GM18520 (cell line): ENCODE results near the gene ZMIZ1.

ENCODE experiments used
- ATAC-seq: cut with Tn5 transposase; IDR thresholded peaks from one replicate; pipeline ENCODE4 v1.9.1; 2021; ENCODE audit not compliant: unreplicated experiment

The ZMIZ1 gene

DNA sequence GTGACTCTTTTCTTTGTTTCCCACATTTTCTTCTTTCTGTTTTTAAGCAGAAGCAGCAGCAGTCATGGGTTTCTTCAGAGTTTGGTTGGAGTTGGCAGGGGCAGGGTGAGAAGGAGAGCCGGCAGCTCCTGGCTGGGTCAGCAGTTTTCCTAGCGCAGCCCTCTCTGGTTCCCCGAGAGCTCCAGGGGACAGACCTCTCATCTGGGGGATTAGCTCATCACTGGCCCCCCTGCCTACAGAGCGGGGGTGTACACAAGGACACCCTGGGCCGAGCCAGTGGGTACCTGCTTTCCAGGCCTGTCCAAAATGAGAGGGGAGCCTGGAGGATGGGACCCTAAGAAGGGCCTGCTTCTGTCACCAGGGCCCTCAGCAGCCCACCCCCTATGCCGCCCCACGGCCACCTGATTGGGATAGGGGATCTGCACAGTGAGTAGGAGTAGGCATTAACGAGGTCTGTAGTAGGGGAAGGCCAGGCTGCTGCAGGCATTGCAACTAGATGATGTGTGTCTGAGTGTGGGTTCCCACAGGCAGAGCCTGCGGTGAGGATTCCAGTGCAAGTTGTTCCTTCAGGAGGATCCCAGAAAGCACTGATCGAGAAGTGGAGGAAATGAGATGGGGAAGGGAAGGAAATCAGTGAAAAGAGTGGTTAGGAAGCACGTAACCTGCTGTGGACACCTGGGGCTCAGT is 155.6 kb downstream of the ZMIZ1 start:
- no peak for ATAC-seq

DNA sequence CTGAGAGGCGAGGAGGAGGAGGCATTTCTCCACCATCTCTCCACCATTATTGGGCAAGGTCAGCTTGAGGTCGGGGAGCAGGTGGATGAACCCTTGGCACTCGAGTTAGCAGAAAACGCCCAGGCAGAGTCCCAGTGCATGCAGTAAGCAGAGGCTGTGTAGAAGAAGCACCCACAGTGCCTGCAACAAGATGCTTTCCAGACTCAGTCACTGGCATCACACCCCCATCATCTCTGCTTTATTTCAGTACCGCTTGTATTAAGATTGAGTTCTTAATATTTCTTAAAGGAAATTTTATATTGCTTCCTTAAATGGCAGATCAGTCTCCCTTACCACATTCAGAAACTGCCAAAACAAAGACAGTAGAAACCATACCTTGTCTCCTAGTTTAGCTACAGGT is 156.2 kb downstream of the ZMIZ1 start:
- no peak for ATAC-seq

DNA sequence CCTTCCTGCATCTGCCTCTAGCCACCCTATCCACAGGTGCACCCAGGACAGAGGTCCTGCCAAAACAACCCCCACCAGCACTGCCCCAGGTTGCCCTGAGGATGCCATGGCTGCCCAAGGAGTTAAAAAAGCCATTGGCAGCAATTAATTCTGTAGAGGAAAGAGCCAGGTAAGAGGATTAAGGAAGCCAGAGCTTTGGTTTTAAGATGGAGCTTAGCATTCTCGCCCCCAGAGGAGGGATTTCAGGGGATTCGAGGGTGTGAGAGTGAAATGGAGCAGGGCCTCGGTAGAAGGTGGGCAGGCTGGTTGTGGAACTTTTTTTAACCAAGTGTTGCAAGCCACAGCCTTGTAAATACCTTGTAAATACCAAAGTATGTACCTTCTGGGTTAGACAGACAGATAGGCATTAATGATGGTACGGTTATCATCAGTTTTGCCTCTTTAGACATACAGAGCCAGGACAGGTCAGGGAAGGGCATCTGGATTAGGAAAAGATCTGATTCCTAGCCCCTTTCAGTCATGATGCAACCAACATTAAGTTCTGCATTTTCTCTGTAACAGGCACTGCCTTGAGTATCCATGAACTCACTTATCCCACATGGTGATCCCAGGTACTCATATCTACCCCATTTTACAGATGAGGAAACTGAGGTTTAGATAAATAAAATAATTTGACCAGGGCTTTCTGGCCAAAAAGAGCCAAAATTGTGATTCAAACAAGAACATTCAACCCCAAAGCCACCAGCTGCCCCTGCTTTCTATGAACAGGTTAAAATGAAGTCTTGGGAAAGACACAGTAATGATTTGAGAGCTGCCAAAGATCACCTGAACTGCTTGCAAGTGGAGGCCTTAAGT is 157.9 kb downstream of the ZMIZ1 start:
- ATAC-seq: no peak

DNA sequence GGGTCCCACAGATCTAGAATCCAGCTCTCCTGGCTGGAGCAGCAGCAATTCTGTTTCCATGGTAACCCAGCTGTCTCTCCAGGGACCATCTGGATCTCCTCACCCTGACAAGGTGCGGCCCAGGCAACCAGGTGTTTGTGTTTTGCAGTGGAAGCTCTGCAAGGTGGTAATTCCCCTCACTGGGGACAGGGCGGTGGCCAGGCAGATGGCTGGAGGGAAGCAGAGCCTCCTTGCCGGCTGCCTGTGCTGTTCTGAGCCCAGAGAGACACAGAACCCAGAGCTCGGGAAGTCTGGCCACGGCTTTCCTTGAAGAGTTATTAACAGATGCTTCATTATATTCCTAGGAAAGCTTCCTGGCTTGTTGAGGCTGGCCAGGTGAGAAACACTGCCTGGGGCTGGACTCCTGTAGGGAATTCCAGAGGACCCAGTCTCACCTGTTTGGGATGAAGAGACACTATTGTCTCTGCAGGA is 160.3 kb downstream of the ZMIZ1 start:
- ATAC-seq: no peak

DNA sequence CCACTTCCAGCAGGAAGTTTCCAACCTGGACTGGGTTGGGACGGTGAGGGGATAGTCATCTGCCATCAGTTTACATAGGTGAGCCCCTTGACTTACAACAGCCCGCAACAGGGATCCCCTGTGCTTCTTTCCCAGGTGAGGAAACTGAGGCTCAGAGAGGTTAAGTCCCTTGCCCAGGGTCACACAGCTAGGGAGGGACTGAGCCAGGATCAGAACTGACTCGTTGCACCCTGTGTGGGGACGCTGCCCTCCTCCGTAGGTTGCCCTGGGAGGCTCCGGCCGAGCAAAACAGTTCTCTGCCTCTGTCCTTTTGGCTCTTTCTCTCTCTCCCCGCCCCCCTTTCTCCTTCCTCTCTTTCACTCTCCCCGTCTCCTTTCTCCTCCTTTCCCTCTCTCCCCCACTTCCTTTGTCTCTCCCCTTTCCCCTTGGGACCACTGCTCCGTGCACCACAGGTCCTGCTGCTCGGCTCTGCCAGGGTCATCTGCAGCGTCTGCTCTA is 161.1 kb downstream of the ZMIZ1 start:
- ATAC-seq: no peak

DNA sequence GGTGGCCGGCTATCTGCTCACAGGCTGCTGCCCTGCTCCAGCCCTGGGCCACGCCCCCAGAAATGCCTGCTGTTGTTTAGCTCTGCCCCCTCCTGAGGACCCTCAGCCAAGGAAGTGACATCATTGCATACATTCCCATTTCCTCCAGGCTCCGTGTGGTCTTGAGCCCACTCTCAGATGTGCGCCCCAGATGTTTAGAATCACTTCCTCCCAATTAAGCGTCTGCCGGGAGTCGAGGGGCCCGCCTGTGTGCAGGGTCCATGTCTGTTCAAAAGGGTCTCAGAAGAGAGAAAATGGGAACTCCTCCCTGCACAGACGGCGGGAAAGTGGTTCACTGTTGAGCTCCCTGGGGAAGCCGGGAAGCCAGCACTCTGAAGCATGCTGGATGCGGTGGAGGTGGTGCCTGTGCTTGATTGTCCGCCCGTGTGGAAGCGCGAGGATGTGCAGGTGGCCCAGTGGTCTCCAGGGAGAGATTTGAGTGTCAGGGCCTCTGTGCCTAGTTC is 161.6 kb downstream of the ZMIZ1 start:
- ATAC-seq: no peak

DNA sequence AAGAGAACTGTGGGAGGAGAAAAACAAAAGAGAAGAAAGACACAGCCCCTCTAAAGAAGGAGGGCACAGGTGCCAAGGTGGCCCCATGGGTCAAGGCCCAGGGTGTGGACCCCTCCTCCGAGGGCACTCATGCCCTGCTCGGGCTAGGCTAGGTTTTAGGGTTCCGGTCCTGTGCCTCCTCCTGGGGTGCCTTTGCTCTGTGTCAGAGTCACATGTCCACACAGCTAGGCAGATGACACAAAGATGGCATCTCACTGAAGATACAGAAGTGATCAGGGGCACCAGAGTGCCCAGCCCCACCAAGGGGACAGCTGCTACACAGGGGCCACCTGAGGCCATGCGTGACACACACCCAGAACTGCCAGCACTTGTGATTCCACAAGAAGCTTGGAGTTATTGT is 162.1 kb downstream of the ZMIZ1 start:
- no peak for ATAC-seq

DNA sequence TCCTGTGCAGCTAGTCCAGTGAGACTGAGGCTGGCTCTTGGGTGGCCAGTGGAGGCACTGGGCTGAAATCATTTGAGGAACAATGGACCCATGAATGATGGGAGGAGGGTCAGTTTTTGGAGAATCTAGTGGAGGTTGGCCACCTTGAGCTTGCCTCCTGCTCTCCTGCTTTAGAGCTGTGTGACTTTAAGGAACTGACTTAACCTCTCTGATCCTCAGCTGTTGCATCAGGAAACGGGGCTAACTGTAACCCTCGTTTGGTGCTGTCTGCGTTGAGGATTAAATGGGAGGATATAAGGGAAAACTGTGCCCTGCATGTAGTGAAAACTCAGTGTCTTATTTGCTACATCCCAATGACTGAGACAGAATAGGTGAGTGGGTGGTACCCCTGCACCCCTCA is 163.1 kb downstream of the ZMIZ1 start:
- no peak for ATAC-seq

DNA sequence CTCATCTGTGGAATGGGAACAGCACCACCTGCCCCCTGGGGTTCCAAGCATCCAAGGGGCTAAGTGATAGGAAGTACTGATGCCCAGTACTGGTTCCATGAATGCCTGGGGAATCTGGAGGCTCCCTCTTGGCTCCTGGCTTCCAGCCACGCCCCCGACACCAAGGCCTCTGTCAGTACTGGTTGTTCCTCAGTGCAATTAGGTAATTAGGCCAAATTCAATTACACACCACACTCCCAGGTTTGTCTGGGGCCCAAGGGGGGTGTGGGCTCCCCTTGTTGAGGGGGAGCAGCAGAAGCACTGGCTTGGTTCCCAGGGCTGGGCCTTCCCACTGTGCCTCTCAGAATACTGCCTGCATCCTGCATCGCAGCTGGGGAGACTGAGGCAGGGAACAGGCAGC is 164.1 kb downstream of the ZMIZ1 start:
- no peak for ATAC-seq

DNA sequence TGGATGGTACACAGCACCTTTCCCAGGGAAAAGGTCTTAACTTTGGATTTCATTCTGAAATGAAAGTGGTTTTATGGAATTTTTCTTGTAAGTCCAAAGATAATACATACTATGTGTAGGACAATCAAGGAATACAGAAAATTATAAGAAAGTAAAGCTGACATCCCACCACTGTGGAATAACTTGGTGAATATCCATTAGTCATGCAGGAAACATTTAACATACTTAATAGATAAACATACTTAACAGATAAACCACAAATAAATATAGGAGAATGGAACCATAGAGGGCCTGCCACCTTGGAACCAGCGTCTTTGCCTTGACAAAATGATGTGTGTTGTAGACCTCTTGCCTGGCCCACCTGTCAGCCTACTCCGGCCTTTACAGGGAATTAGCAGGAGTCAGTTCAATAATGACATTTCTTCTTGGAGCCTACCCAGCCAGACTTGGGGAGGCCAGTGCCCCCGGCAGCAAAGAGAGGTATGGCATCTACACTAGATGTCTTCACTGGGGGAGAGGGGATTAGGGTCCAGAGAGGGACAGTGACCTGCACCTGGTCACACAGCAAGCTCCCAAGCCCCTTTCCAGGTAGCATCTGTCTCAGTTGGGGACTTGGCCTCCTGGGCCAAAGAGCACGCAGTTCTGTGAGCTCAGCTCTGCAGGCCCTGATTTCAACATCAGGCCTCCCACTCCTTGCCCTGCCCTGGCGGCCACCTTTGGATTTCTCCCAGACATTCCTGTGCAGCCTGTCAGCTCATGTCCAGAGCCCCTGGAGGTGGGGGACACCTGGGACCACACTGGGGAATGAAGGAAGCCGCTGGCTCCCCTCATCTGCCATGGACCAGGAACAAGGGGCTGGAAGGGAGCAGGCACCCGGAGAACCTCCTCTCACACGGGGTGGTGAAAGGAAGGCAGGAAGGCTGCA is 165.9 kb downstream of the ZMIZ1 start:
- ATAC-seq: no peak

DNA sequence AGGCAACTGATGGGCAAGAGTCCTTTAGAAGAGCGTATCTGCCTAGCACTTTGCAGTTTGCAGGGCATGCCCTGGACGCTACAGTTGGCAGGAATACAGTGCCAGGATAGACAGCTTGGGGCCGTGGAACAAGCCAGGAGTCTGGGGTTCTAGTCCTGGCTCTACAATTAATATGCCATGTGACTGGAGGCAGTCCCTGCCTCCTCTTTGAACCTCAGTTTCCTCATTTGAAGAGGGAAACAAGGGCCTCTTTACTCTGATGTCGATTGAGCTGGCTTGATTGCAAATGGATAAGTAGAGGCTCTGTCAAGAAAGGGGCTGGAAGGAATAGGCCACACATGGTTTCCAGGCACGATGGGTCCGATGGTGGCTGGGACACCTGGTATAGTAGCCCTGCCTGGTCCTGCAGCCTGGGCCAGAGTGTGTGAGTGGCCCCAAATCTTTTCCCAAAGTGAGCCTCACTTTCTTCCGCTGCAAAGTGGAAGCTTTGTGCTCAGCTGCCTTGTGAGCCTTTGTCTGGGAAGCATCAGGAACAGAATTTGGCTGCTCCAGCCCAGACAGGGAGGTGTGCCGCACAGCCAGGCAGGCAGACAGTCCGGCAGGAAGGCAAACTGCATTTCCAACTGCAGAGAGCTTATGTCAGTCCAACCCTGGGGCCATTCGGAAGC is 167.1 kb downstream of the ZMIZ1 start:
- no peak for ATAC-seq

DNA sequence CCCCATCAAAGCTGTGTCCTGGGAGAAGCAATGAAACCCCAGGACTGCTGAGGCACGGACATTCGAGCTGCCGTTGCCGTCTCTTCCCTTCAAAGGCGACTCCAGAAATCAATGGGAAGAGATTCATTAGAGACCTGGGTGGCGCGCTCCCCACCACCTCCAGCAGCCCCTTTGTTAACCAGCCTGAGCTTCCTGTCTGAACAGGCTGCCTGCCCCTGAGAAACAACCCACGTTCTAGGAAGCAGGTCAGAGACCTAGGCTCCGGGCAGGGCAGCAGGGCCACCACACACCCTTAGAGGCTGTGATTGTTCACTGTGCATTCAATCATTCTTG is 167.6 kb downstream of the ZMIZ1 start:
- ATAC-seq: no peak

DNA sequence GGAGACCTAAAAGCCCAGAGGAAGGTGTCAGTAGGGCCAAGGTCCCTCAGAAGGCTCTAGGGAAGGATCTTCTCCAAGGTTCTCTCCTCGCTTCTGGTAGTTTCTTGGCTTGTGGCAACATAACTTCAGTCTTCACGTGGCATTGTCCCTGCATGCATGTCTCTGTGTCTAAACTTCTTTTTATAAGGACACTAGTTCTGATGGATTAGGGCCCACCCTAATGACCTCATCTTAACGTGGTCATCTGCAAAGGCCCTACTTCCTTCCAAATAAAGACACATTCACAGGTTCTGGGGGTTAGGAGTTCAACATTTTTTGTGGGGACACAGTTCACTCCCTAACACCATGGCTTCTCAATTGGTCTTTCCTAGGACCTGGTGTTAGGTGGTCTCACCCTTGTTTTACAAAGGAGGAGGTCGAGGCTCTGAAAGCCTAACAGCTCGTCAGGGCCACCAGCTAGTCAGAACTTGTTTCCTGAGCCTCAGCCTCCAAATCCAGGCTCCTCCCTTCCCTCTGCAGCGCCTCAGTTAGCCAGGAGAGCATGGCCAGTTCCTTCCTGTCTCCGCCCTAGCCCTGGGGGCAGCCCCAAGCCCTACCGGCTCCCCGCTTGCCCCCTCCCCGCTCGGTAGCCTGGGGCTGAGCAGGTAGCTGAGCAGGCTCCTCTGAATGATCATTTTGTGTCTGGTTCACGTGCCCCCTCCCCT is 168.8 kb downstream of the ZMIZ1 start:
- no peak for ATAC-seq

DNA sequence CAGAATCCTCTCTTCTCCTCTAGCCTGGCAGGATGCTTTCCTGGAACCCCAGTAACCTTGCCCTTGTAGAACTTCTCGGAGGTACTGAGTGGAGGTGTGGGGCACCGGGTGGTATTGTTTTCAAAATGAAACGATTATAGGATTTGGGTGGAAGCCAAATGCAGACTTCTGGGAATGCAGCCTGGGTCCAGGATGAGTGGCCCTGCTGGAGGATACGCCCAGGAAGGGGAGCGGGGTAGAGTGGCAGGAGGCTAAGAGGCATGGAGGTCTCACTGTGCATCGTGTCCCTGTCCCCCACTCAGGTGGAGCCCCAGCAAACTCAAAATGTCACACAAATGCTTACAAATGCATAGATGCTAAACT is 169.4 kb downstream of the ZMIZ1 start:
- ATAC-seq: no peak

DNA sequence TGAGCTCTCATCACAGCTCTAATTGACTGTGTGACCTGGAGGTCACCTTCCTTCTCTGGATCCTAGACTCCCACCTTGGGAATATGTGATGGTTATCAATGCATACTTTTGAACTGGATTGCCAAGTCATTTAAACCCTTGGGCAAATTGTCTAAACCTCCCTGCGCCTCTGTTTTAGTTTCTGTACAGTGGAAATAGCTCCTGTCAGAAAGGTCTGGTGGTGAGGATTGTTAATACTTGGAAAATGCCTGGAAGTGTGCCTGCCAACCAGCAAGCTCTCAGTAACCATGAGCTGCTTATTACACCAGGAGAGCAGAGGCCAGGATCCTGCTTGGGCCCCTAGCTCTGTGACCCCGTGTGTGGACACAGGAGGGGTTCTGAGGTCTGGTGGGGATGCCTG is 169.8 kb downstream of the ZMIZ1 start:
- ATAC-seq: no peak

DNA sequence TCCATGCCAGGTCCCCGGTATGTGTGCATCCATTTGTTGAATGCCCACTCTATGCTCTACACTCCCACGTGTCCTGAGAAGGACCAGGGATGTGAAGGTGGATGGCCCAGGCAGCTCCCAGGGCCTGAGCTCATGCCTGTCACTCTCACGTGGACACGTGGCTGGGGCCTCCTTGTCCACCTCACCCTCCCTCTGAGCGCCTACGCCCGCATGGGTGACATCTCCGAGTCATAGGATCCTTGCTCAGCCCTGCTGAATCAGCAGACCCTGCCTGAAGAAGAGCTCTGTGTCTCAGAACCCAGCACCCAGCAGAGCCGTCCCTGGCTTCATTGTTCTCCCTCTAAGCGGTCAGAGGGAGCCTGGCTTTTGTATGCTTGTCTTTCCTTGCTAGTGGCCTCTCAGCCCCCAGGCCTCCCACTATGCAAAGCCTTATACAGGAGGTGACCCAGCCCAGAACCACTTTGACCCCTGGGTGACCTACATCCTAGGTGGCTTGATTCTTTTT is 170.6 kb downstream of the ZMIZ1 start:
- ATAC-seq: no peak

DNA sequence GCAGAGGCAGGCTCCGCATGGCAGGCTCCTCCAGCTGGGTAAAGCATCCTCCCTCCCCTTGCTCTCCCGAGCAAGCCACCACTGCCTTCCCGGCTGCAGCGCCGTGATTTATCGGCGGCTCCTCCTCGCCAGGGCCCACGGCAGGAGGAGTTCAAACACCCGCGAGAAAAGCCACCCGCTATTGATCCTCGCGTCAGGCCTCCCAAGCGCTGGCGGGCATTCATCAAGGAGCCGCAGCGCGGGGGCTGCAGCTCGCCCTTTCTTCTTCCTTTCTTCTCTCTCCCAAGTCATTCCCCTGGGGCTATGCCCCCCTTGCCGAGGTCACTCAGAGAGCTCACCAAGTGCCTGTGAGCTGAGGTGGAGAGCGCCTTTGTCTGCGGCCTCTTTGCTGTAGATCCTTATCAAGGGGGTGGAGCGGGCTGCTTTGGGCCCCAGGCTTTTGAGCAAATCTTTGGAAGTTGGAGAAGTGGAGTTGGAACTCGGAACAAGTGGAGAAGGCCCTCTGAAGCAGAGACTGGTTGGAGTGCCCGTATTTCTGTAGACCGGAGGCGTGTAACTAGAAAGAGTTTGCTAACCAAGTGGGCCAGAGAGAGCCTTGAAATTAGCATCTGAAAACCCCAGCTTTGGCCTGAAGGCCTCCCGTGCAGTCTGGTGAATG is 171.3 kb downstream of the ZMIZ1 start:
- ATAC-seq: no peak

DNA sequence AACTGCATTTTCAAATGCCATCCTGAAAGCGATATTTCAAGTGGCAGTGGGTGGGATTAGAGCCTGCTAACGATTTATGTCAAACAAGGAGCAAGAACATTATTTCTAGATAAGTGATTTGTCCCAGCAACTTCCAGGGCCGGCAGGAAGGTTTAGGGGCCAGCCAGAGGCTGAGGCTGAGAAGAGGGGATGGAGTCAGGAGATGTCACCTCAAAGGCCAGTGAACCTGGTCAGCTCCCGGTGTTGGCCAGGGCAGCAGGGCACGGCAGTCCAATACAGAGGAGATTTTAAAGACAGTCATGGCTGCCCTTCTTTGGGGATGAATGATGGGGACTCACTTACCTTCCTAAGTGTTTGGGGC is 172.8 kb downstream of the ZMIZ1 start:
- ATAC-seq: no peak

DNA sequence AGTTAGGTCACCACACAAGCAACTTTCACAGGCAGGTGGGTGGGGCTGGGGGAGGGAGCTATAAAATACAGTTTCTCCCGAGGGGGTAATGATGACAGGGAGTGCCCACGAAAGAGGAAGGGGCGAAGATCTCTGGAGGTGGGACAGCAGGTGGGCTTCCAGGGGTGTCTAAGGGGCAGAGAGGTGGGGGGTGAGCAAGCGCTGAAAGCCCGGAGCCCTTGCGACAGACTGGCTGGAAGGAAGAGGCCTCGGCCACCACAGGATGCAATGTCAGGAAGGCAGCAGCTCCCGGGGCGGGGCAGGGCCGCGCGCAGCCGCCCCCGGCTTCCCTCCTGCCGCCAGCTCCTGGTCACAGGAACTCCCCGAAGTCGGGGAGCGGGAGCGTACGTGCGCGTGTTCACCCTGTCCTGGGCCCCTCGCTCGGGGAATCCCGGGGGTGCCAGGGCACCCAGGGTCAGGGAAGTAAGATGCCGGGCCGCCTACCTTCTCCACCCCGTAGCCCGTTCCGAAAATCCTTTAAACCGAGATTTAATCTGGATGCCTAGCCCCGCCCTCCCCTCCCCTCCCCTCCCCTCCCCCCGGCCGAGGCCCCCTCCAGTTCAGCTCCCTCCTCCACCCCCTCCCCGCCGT is 173.3 kb downstream of the ZMIZ1 start:
- ATAC-seq: no peak
